NCI-H2196 treated with DMSO at 0.1 percent for 48 hours (cell line): ENCODE measurements around the gene VN1R5.
"Not testable (repeated sequence)": the region's sequence is repeated elsewhere in the genome, so short reads cannot be mapped to it uniquely, and the experiment has no call there.

Experiments used
- DNase-seq: peaks from one replicate; lab custom pipeline; 2025; ENCODE audit not compliant: unreplicated experiment; lab: John Stamatoyannopoulos, UW

The VN1R5 gene

GRCh38 chr1:247255772-247256171 is at the start of gene VN1R5:
Gene VN1R5 (plus strand): TSS chr1:247256072.
- not testable (repeated sequence) for DNase-seq

GRCh38 chr1:247209396-247209795 is 46.5 kb upstream of the VN1R5 start:
- DNase-seq = no peak

GRCh38 chr1:247210062-247210375 is 45.9 kb upstream of the VN1R5 start:
- no peak for DNase-seq

- DNase-seq = peak; percentile 60
Observed at GRCh38 chr1:247210376-247211117, 45.3 kb upstream of the VN1R5 start.

- DNase-seq = no peak
Observed at GRCh38 chr1:247211339-247211738, 44.5 kb upstream of the VN1R5 start.

GRCh38 chr1:247212012-247212411 is 43.9 kb upstream of the VN1R5 start:
- DNase-seq = no peak

GRCh38 chr1:247212627-247213617 is 43.0 kb upstream of the VN1R5 start:
- DNase-seq = no peak

- DNase-seq = no peak
Observed at GRCh38 chr1:247216261-247216660, 39.6 kb upstream of the VN1R5 start.

- DNase-seq = no peak
Observed at GRCh38 chr1:247218121-247218651, 37.7 kb upstream of the VN1R5 start.

- DNase-seq = not testable (repeated sequence)
Observed at GRCh38 chr1:247220280-247220679, 35.6 kb upstream of the VN1R5 start.

GRCh38 chr1:247222840-247223239 is 33.0 kb upstream of the VN1R5 start:
- DNase-seq = no peak

GRCh38 chr1:247224822-247225221 is 31.1 kb upstream of the VN1R5 start:
- no peak for DNase-seq

- DNase-seq = no peak
Observed at GRCh38 chr1:247228133-247228532, 27.7 kb upstream of the VN1R5 start.

GRCh38 chr1:247241691-247242090 is 14.2 kb upstream of the VN1R5 start:
- no peak for DNase-seq

GRCh38 chr1:247243524-247244137 is 12.2 kb upstream of the VN1R5 start:
- DNase-seq = no peak

- DNase-seq = no peak
Observed at GRCh38 chr1:247246325-247247115, 9.4 kb upstream of the VN1R5 start.

GRCh38 chr1:247247568-247247967 is 8.3 kb upstream of the VN1R5 start:
- DNase-seq = no peak

- DNase-seq = no peak
Observed at GRCh38 chr1:247266053-247266452, 10.2 kb downstream of the VN1R5 start.

- no peak for DNase-seq
Observed at GRCh38 chr1:247268390-247269045, 12.6 kb downstream of the VN1R5 start.

GRCh38 chr1:247269133-247269532 is 13.3 kb downstream of the VN1R5 start:
- DNase-seq = no peak
